Esophagus (tissue), 2 donors: Measurements from ENCODE around the gene METRN. TPM values are rescaled to one million over a fixed set of nuclear protein-coding genes. Genes with fewer than 3 reads are reported as not detected.
A peak's percentile ranks its signal among the peaks of the same experiment; 100 is the strongest.

Source experiments
- H3K27ac ChIP-seq, 2 donors: one replicate each; pipeline ENCODE4 v1.5.1; 2013; ENCODE audit warnings: low read depth in 2 of 2, mild to moderate bottlenecking in 2 of 2, inconsistent platforms in 1 of 2, low read length in 1 of 2, moderate library complexity in 1 of 2
- H3K27me3 ChIP-seq, 2 donors: one replicate each; pipeline ENCODE4 v1.6.1; 2013; ENCODE audit warnings: low read length in 2 of 2, control low read depth in 1 of 2, mild to moderate bottlenecking in 1 of 2; ENCODE audit not compliant: insufficient read depth in 2 of 2, control insufficient read depth in 1 of 2
- H3K36me3 ChIP-seq, 2 donors: one replicate each; pipeline ENCODE4 v1.6.1; 2013; ENCODE audit warnings: low read length in 1 of 2; ENCODE audit not compliant: control insufficient read depth in 2 of 2, insufficient read depth in 2 of 2
- H3K4me1 ChIP-seq, 2 donors: one replicate each; pipeline ENCODE4 v1.6.1; 2013; ENCODE audit warnings: low read length in 1 of 2; ENCODE audit not compliant: control insufficient read depth in 2 of 2, insufficient read depth in 2 of 2
- H3K4me3 ChIP-seq, 2 donors: one replicate each; pipeline ENCODE4 v1.5.1; 2013; ENCODE audit warnings: low read length in 2 of 2, mild to moderate bottlenecking in 2 of 2, low read depth in 1 of 2, moderate library complexity in 1 of 2
- H3K9me3 ChIP-seq, 2 donors: one replicate each; pipeline ENCODE4 v1.6.1; 2013; ENCODE audit warnings: mild to moderate bottlenecking in 2 of 2, low read depth in 1 of 2, low read length in 1 of 2, moderate library complexity in 1 of 2; ENCODE audit not compliant: control insufficient read depth in 2 of 2, insufficient read depth in 1 of 2
- WGBS, 2 donors: extraction: QIAGEN DNeasy Blood & Tissue Kit; methylation state at CpG; one replicate each; pipeline ENCODE4 v1.1.7; 2013; 5-methylcytosine and 5-hydroxymethylcytosine counted together
- polyA plus RNA-seq, 2 donors: library from polyadenylated mRNA; stranded (reverse); fragments of 200-250 nt; gene quantifications; one replicate each; pipeline ENCODE4 v1.2.3, GENCODE V29; 2013
- donor health status: healthy with polysubstance abuse.
- donor health status: Bipolar disorder and iron deficiency.

Gene METRN
- polyA plus RNA-seq, 2 donors: 6.5 to 11.5 TPM

DNA sequence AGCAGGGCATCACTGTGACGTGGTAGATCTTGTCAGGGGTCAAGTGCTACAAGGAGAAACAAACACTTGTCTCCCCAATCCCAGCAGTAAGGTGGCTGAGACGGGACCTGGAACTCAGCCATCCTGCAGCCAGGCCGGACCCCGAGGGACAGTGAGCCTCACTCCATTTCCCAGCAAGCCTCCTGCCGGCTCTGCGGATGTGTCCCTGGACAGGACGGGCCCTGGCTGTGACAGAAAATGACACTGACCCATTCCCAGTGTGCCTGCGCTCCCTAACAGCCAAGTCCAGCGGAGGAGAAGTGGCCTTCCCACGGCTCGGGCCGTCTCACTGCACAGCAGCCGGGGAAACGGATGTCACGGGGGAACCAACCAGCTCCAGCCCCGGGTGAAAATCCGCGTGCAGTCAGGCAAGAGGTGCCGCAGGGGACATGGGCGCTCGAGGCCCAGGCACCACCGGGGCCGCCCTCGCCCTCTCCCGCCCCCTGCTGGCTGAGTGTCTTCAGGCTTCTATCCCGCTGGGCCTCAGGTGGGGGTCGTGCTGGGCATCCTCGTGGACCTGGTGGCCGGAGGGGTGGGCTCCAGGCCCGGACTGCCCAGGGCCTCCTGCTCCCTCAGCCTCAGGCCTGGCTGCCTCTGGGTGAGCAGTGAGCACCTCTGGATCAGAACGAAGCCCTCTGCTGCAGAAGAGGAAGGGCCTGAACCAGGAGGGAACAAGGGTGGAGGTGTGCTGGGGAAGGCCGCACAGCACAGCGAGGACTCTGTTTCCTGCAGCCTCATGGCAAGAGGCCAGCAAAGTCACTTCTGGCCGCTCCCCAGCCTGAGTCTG is 18.7 kb downstream of the METRN start:
- peaks cover under 1 to 5% of the 10 kb centered on the region in 2 donors for H3K4me1 ChIP-seq
- no peak overlapping the region for H3K4me3 ChIP-seq
- H3K9me3 ChIP-seq: no peaks in the 10 kb centered on the region
- H3K27me3 ChIP-seq: peaks cover 0 to under 1% of the 10 kb centered on the region in 2 donors
- WGBS, 2 donors: 85 to 86% methylated on average over 34 of the region's 34 CpGs
- H3K27ac ChIP-seq: no peak overlapping the region
- H3K36me3 ChIP-seq: peaks cover 0 to 64% of the 10 kb centered on the region in 2 donors

- WGBS, 2 donors: 90 to 92% methylated on average over 49 of the region's 49 CpGs
- Histone ChIP-seq H3K9me3 (no peaks in the 10 kb centered on the region), H3K36me3 (peaks cover 0 to 64% of the 10 kb centered on the region in 2 donors), H3K4me1 (no peaks in the 10 kb centered on the region), H3K27me3 (no peaks in the 10 kb centered on the region), H3K4me3 (no peak overlapping the region), H3K27ac (no peak overlapping the region)
These were observed 19.5 kb downstream of the METRN start for GRCh38 chr16:734208-734980.

GRCh38 chr16:734981-735881 is 20.3 kb downstream of the METRN start:
- Histone ChIP-seq H3K27me3 (no peaks in the 10 kb centered on the region), H3K27ac (no peak overlapping the region), H3K4me1 (peaks cover 0 to 7% of the 10 kb centered on the region in 2 donors), H3K4me3 (no peak overlapping the region), H3K36me3 (peaks cover 0 to 64% of the 10 kb centered on the region in 2 donors), H3K9me3 (no peaks in the 10 kb centered on the region)
- 93% methylated on average over 25 of the region's 25 CpGs for WGBS, 2 donors

- Histone ChIP-seq H3K27ac (no peak overlapping the region), H3K9me3 (no peaks in the 10 kb centered on the region), H3K4me1 (peaks cover 0 to 10% of the 10 kb centered on the region in 2 donors), H3K36me3 (peaks cover 0 to 60% of the 10 kb centered on the region in 2 donors), H3K4me3 (no peak overlapping the region), H3K27me3 (no peaks in the 10 kb centered on the region)
- 76 to 83% methylated on average over 13 of the region's 13 CpGs for WGBS, 2 donors
These were observed 21.1 kb downstream of the METRN start for GRCh38 chr16:735982-736453.

GRCh38 chr16:736936-737481 is 22.1 kb downstream of the METRN start:
- Histone ChIP-seq H3K9me3 (no peaks in the 10 kb centered on the region), H3K27me3 (no peaks in the 10 kb centered on the region), H3K4me3 (no peak overlapping the region), H3K27ac (no peak overlapping the region), H3K4me1 (peaks cover 0 to 10% of the 10 kb centered on the region in 2 donors), H3K36me3 (peaks cover 0 to 52% of the 10 kb centered on the region in 2 donors)
- WGBS, 2 donors: 95 to 97% methylated on average over 29 of the region's 29 CpGs

- H3K36me3 ChIP-seq: peaks cover 0 to 31% of the 10 kb centered on the region in 2 donors
- peak overlapping the region; percentile 79 to 92 for H3K4me3 ChIP-seq
- WGBS, 2 donors: 40 to 42% methylated on average over 36 to 38 of the region's 38 CpGs
- no peaks in the 10 kb centered on the region for H3K27me3 ChIP-seq
- no peak overlapping the region for H3K27ac ChIP-seq
- H3K4me1 ChIP-seq: peaks cover 0 to 10% of the 10 kb centered on the region in 2 donors
- H3K9me3 ChIP-seq: no peaks in the 10 kb centered on the region
These were observed 24.9 kb downstream of the METRN start for GRCh38 chr16:739560-740458.

DNA sequence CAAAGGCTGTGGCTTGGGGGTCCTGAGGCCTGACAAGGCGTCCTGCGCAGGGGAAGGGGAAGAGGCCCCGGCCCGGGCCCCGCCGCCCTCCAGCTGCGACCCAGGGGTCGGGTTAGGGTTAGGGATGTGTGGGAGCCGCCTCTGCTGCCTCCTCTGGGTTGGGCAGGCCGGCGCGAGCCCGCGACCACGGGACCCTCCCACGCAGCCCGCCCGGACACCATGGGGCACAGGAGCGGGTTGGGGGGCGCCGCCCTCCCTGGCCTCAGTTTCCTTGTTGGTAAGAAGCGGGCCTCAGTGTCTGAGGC is 25.5 kb downstream of the METRN start:
- Histone ChIP-seq H3K36me3 (peaks cover 0 to 25% of the 10 kb centered on the region in 2 donors), H3K9me3 (no peaks in the 10 kb centered on the region), H3K27me3 (no peaks in the 10 kb centered on the region), H3K27ac (peak overlapping the region; percentile 22 to 69), H3K4me1 (peaks cover 0 to 10% of the 10 kb centered on the region in 2 donors), H3K4me3 (peak overlapping the region; percentile 79 to 92)
- WGBS, 2 donors: 0 to 1% methylated on average over 17 to 22 of the region's 22 CpGs

- Histone ChIP-seq H3K36me3 (peaks cover 0 to 21% of the 10 kb centered on the region in 2 donors), H3K27ac (peak within 1 kb of the TSS; percentile 45 to 72), H3K4me1 (peaks cover 0 to 10% of the 10 kb centered on the region in 2 donors), H3K27me3 (no peaks in the 10 kb centered on the region), H3K4me3 (peak within 1 kb of the TSS; percentile 79 to 92), H3K9me3 (no peaks in the 10 kb centered on the region)
- WGBS, 2 donors: 0 to 1% methylated on average over 77 to 79 of the region's 79 CpGs
These were observed 26.0 kb downstream of the METRN start, which contains the start of gene CIAO3 for GRCh38 chr16:740764-741505. Gene CIAO3 (minus strand): TSS chr16:740997. CDS start chr16:740985, 12 bp downstream.
